Endometrial microvascular endothelial cells (primary cell): ENCODE measurements around the gene UFC1. TPM values are rescaled to one million over a fixed set of nuclear protein-coding genes. Genes with fewer than 3 reads are reported as not detected.

Experiments used
- in situ Hi-C: cut with HindIII; loops from 2 replicates; pipeline ENCODE4 v1.10.0; 2017; ENCODE audit warnings: low sequenced_read_pairs, low pct_unique_long_range_greater_than_20kb; ENCODE audit errors: inconsistent ontology term
- total RNA-seq: library from RNA; depleted of rRNA; stranded (reverse); fragments of >200 nt; gene quantifications from one replicate; pipeline ENCODE4 v1.2.3, GENCODE V29; 2015; ENCODE audit errors: inconsistent ontology term

Gene UFC1
- total RNA-seq, 1 donor from 2014 or later, result 74.1 TPM

- in situ Hi-C loops, result no loop called here
These were observed 21.2 kb upstream of the UFC1 start, which contains the start of gene DEDD for GRCh38 chr1:161132410-161133219. Gene DEDD (minus strand): TSS chr1:161132667. CDS start chr1:161124462, 8,205 bp downstream.

- in situ Hi-C loops, result no loop called here
These were observed 20.5 kb upstream of the UFC1 start for GRCh38 chr1:161133220-161133740.

- in situ Hi-C loops, result no loop called here
These were observed 15.9 kb upstream of the UFC1 start for GRCh38 chr1:161137881-161138280.

GRCh38 chr1:161138431-161138830, 15.3 kb upstream of the UFC1 start:
- in situ Hi-C loops, result no loop called here

GRCh38 chr1:161139766-161140165, 14.0 kb upstream of the UFC1 start:
- in situ Hi-C loops, result no loop called here

- in situ Hi-C loops, result no loop called here
These were observed 12.9 kb upstream of the UFC1 start for GRCh38 chr1:161140755-161141400.

GRCh38 chr1:161145832-161146231, 7.9 kb upstream of the UFC1 start:
- in situ Hi-C loops, result no loop called here

GRCh38 chr1:161153176-161153575, 602 bp upstream of the UFC1 start:
- in situ Hi-C loops, result no loop called here

- in situ Hi-C loops, result no loop called here
These were observed 4.1 kb downstream of the UFC1 start for GRCh38 chr1:161157867-161158266.

GRCh38 chr1:161158316-161159010, 4.7 kb downstream of the UFC1 start:
- in situ Hi-C loops, result no loop called here

GRCh38 chr1:161159087-161159912, 5.5 kb downstream of the UFC1 start, which contains the start of gene USP21:
Gene USP21 (plus strand): TSS chr1:161159500. CDS start chr1:161160641, 1,141 bp downstream.
- in situ Hi-C loops, result no loop called here

- in situ Hi-C loops, result no loop called here
These were observed 6.1 kb downstream of the UFC1 start for GRCh38 chr1:161159913-161160243.

- in situ Hi-C loops, result no loop called here
These were observed 6.9 kb downstream of the UFC1 start for GRCh38 chr1:161160671-161161145.

- in situ Hi-C loops, result no loop called here
These were observed 7.9 kb downstream of the UFC1 start for GRCh38 chr1:161161652-161162051.

- in situ Hi-C loops, result no loop called here
These were observed 8.3 kb downstream of the UFC1 start for GRCh38 chr1:161162052-161162451.

- in situ Hi-C loops, result no loop called here
These were observed 9.0 kb downstream of the UFC1 start for GRCh38 chr1:161162806-161163205.

- in situ Hi-C loops, result no loop called here
These were observed 10.0 kb downstream of the UFC1 start for GRCh38 chr1:161163793-161164192.

- in situ Hi-C loops, result no loop called here
These were observed 11.3 kb downstream of the UFC1 start for GRCh38 chr1:161164901-161165610.
